Measurements from ENCODE around the gene RBL2.

DNA sequence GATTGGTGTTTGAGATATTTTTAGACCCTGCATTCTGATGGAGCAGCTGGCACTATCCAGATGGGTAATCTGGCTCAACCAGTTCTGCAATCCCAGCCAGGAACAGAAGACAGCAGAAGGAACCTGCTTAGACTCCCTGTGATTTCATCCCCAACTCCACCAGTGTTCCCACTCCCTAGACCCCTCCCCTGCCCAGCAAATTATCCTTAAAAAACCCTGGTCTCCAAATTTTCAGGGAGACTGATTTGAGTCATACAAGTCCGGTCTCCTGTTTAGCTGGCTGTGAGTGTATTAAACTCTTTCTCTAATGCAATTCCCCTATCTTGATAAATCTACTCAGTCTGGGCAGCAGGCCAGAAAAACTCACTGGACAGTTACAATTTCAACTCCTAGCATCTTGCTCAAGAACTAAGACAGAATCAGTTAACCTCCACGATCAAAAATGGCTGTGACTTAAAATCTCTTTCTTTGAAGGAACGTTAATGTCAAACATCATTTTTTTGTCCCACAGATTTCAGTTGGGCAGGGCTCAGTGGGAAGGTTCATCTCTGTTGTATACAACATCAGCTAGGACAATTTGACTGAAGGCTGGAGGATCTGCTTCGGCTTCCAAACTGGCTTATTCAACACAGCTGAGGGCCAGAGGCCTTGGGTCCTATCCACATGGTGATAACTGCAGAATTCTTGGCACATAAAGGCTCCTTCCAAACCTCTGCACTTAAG, 4.9 kb upstream of the RBL2 start:
- TF ChIP-seq POLR2AphosphoS5 (IDR thresholded peaks at IDR 0.05; ENCODE audit: borderline replicate concordance, low read depth, low read length) (no peak), EZH2 (IDR thresholded peaks at IDR 0.05) (no peak)

Data from SK-N-MC (cell line).